ENCODE results near the gene ELMO1.

Gene ELMO1

GRCh38 chr7:37429435-37429791 lies 19.3 kb downstream of the ELMO1 start:
- no peak for DNase-seq

- no peak for DNase-seq
These were observed 19.8 kb downstream of the ELMO1 start for GRCh38 chr7:37428681-37429434.

GRCh38 chr7:37427276-37427940 lies 21.3 kb downstream of the ELMO1 start:
- DNase-seq, result no peak

GRCh38 chr7:37425498-37425897 lies 23.2 kb downstream of the ELMO1 start:
- DNase-seq, result no peak

- DNase-seq, result no peak
These were observed 23.7 kb downstream of the ELMO1 start for GRCh38 chr7:37424995-37425394.

- DNase-seq, result no peak
These were observed 24.1 kb downstream of the ELMO1 start for GRCh38 chr7:37424521-37424920.

- no peak for DNase-seq
These were observed 26.7 kb downstream of the ELMO1 start for GRCh38 chr7:37421861-37422500.

GRCh38 chr7:37420946-37421695 lies 27.5 kb downstream of the ELMO1 start:
- no peak for DNase-seq

GRCh38 chr7:37419496-37419895 lies 29.2 kb downstream of the ELMO1 start:
- DNase-seq, result no peak

- no peak for DNase-seq
These were observed 30.3 kb downstream of the ELMO1 start for GRCh38 chr7:37418381-37418780.

- no peak for DNase-seq
These were observed 31.6 kb downstream of the ELMO1 start for GRCh38 chr7:37417107-37417474.

- DNase-seq, result no peak
These were observed 32.1 kb downstream of the ELMO1 start for GRCh38 chr7:37416378-37417106.

- DNase-seq, result no peak
These were observed 33.0 kb downstream of the ELMO1 start for GRCh38 chr7:37415629-37416028.

GRCh38 chr7:37414352-37414983 lies 34.2 kb downstream of the ELMO1 start:
- no peak for DNase-seq

- DNase-seq, result no peak
These were observed 37.1 kb downstream of the ELMO1 start for GRCh38 chr7:37411444-37412034.

GRCh38 chr7:37410305-37411229 lies 38.1 kb downstream of the ELMO1 start:
- no peak for DNase-seq

GRCh38 chr7:37409461-37409860 lies 39.2 kb downstream of the ELMO1 start:
- no peak for DNase-seq

GRCh38 chr7:37408291-37409228 lies 40.1 kb downstream of the ELMO1 start:
- no peak for DNase-seq

- no peak for DNase-seq
These were observed 43.0 kb downstream of the ELMO1 start for GRCh38 chr7:37405603-37406122.
